HL-60 (cell line): Measurements from ENCODE around the gene TFB1M.

Experiments used
- POLR2AphosphoS5 ChIP-seq: IDR thresholded peaks from 2 replicates; pipeline ENCODE4 v1.6.1; 2012; ENCODE audit warnings: low read depth
- TF ChIP-seq, protein P1 (sequence below): IDR thresholded peaks from one replicate; pipeline ENCODE4 v1.5.1; 2011; ENCODE audit warnings: low read length, control low read depth, inconsistent platforms; ENCODE audit not compliant: insufficient read depth
- TF ChIP-seq, protein P2 (sequence below): IDR thresholded peaks from 2 replicates; pipeline ENCODE4 v1.6.1; 2012; ENCODE audit warnings: low read depth; ENCODE audit not compliant: insufficient replicate concordance

DNA sequence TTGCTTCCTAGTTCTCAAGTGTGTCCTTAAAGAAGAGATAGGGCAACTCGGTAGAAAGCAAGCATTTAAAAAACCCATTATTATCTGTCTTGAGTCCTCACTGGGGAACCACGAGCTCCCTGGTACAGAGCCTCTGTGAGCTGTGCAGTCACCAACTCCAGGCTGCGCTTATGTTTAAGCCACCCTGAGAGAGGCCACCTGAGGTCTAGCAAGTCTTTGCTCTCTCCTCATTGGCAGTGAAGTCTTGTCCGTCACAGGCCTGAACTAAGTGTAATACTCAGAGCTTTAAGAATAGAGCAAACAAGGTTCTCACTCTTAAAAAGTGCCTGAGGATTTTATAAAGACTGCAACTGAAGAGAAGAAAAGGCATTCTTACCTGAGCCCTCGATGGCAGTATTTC is 54.4 kb downstream of the TFB1M start:
- TF ChIP-seq, protein P1, sequence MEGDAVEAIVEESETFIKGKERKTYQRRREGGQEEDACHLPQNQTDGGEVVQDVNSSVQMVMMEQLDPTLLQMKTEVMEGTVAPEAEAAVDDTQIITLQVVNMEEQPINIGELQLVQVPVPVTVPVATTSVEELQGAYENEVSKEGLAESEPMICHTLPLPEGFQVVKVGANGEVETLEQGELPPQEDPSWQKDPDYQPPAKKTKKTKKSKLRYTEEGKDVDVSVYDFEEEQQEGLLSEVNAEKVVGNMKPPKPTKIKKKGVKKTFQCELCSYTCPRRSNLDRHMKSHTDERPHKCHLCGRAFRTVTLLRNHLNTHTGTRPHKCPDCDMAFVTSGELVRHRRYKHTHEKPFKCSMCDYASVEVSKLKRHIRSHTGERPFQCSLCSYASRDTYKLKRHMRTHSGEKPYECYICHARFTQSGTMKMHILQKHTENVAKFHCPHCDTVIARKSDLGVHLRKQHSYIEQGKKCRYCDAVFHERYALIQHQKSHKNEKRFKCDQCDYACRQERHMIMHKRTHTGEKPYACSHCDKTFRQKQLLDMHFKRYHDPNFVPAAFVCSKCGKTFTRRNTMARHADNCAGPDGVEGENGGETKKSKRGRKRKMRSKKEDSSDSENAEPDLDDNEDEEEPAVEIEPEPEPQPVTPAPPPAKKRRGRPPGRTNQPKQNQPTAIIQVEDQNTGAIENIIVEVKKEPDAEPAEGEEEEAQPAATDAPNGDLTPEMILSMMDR = no peak
- no peak for TF ChIP-seq POLR2AphosphoS5
- TF ChIP-seq, protein P2, sequence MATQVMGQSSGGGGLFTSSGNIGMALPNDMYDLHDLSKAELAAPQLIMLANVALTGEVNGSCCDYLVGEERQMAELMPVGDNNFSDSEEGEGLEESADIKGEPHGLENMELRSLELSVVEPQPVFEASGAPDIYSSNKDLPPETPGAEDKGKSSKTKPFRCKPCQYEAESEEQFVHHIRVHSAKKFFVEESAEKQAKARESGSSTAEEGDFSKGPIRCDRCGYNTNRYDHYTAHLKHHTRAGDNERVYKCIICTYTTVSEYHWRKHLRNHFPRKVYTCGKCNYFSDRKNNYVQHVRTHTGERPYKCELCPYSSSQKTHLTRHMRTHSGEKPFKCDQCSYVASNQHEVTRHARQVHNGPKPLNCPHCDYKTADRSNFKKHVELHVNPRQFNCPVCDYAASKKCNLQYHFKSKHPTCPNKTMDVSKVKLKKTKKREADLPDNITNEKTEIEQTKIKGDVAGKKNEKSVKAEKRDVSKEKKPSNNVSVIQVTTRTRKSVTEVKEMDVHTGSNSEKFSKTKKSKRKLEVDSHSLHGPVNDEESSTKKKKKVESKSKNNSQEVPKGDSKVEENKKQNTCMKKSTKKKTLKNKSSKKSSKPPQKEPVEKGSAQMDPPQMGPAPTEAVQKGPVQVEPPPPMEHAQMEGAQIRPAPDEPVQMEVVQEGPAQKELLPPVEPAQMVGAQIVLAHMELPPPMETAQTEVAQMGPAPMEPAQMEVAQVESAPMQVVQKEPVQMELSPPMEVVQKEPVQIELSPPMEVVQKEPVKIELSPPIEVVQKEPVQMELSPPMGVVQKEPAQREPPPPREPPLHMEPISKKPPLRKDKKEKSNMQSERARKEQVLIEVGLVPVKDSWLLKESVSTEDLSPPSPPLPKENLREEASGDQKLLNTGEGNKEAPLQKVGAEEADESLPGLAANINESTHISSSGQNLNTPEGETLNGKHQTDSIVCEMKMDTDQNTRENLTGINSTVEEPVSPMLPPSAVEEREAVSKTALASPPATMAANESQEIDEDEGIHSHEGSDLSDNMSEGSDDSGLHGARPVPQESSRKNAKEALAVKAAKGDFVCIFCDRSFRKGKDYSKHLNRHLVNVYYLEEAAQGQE = no peak
